BJ (cell line): Measurements from ENCODE around the gene ARSI. TPM values are rescaled to one million over a fixed set of nuclear protein-coding genes. Genes with fewer than 3 reads are reported as not detected.

Source experiments
- CTCF ChIA-PET: fragments of 350-600 bp; formaldehyde crosslinking; extraction: SDS; loops from one replicate; lab custom pipeline; 2021; ENCODE audit warnings: antibody characterized with exemption, inconsistent platforms; lab: Yijun Ruan, JAX
- POLR2A ChIA-PET: fragments of 300-600 bp; sonication (Branson Sonifier 250); formaldehyde crosslinking; extraction: SDS; loops from one replicate; lab custom pipeline; 2021; ENCODE audit warnings: antibody characterized with exemption; lab: Charles Lee
- DNase-seq: peaks from one replicate; pipeline ENCODE4 v3.0.0-alpha.2; 2011; ENCODE audit warnings: low read depth
- H3K27me3 ChIP-seq: 2 replicates; pipeline ENCODE4 v1.6.0; 2011; ENCODE audit warnings: low read length; ENCODE audit not compliant: control insufficient read depth, insufficient read depth
- H3K36me3 ChIP-seq: 2 replicates; pipeline ENCODE4 v1.5.1; 2011; ENCODE audit warnings: low read length; ENCODE audit not compliant: control insufficient read depth, insufficient read depth
- H3K4me3 ChIP-seq: 2 replicates; pipeline ENCODE4 v1.5.1; 2011; ENCODE audit warnings: low read depth, mild to moderate bottlenecking, control low read depth, low read length
- CTCF ChIP-seq: IDR thresholded peaks from 2 replicates; pipeline ENCODE4 v1.5.1; 2011; ENCODE audit warnings: low read depth, mild to moderate bottlenecking, control low read depth, inconsistent platforms, low read length, moderate library complexity; ENCODE audit not compliant: insufficient read depth
- polyA plus RNA-seq: library from polyadenylated mRNA; depleted of rRNA; stranded (reverse); fragments of >200 nt; gene quantifications from 2 replicates; pipeline ENCODE4 v1.2.3, GENCODE V29; 2011

ARSI gene
- polyA plus RNA-seq, 1 experiment, result 9.8 TPM

GRCh38 chr5:150262502-150262901, 40.2 kb downstream of the ARSI start:
- no peak overlapping the region for H3K4me3 ChIP-seq
- TF ChIP-seq CTCF, result no peak
- ChIA-PET CTCF (interaction anchor here (1.0 to 1.7 kb wide), 4 partner anchors 12 to 143 kb away, joined by 3 to 9 read pairs (median 4); no protein-coding TSS in a partner anchor), POLR2A (no interaction called here)
- no peaks in the 10 kb centered on the region for H3K36me3 ChIP-seq
- no peaks in the 10 kb centered on the region for H3K27me3 ChIP-seq
- no peak for DNase-seq

GRCh38 chr5:150261231-150261630, 41.5 kb downstream of the ARSI start:
- TF ChIP-seq CTCF, result no peak
- no peaks in the 10 kb centered on the region for H3K27me3 ChIP-seq
- no peak for DNase-seq
- POLR2A ChIA-PET, result no interaction called here
- no peaks in the 10 kb centered on the region for H3K36me3 ChIP-seq
- CTCF ChIA-PET, result interaction anchor here (1.0 to 1.2 kb wide), 2 partner anchors 14 to 15 kb away, joined by 3 to 4 read pairs; no protein-coding TSS in a partner anchor
- H3K4me3 ChIP-seq, result no peak overlapping the region

GRCh38 chr5:150258130-150258529, 44.6 kb downstream of the ARSI start:
- ChIA-PET POLR2A (no interaction called here), CTCF (no interaction called here)
- no peak for DNase-seq
- Histone ChIP-seq H3K27me3 (no peaks in the 10 kb centered on the region), H3K36me3 (no peaks in the 10 kb centered on the region), H3K4me3 (no peak overlapping the region)
- no peak for TF ChIP-seq CTCF

GRCh38 chr5:150257424-150257823, 45.3 kb downstream of the ARSI start:
- H3K27me3 ChIP-seq, result no peaks in the 10 kb centered on the region
- ChIA-PET CTCF (no interaction called here), POLR2A (no interaction called here)

DNA sequence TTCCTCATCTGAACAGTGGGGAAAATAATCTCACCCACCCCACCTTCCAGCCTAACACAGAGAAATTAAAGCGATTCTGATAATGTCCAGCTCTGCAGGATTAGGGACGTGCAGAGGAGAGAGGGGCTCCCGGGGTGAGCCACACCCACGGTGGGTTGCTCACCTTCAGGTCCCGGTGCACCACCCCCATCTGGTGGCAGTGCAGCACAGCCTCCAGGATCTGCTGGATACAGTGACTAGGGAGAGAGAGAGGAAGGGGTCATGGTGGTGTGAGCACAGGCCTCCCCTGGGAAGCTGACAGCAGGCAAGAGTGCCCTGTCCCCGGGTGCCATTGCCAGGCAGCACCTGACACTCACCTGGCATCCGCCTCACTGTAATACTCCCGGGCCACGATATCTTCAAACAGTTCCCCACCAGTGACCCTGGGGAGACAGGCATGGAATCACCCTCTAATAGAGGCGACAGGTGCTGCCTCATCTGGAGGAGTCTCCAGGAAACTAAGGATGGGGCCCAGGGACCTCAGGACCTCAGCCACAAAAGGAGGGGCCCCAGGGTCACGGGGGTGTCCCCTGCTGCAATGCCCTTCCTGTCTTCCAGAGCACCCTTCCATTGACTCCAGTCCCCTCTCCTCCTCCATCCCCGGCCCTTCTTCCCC, 46.2 kb downstream of the ARSI start:
- H3K36me3 ChIP-seq, result no peaks in the 10 kb centered on the region
- ChIA-PET CTCF (interaction anchor here (1.4 kb wide), 1 partner anchor 94 kb away, joined by 3 read pairs; no protein-coding TSS in a partner anchor), POLR2A (no interaction called here)
- no peak overlapping the region for H3K4me3 ChIP-seq
- DNase-seq, result no peak
- no peaks in the 10 kb centered on the region for H3K27me3 ChIP-seq
- TF ChIP-seq CTCF, result no peak

More at GRCh38 chr5:150257424-150257823, 45.3 kb downstream of the ARSI start:
- no peak for DNase-seq
- H3K4me3 ChIP-seq, result no peak overlapping the region
- no peak for TF ChIP-seq CTCF
- no peaks in the 10 kb centered on the region for H3K36me3 ChIP-seq
